ENCODE measurements around the gene MINDY3. TPM values are rescaled to one million over a fixed set of nuclear protein-coding genes. Genes with fewer than 3 reads are reported as not detected.

Gene MINDY3
- total RNA-seq, 1 experiment from 2014 or later, result 11.3 TPM

GRCh38 chr10:15795036-15795792 is 65.1 kb downstream of the MINDY3 start (continued):
- TF ChIP-seq ZNF532 (CRISPR knock-in tag; IDR thresholded peaks at IDR 0.05; ENCODE audit: borderline replicate concordance) (no peak), IRF1 (CRISPR knock-in tag; IDR thresholded peaks at IDR 0.05) (no peak)

GRCh38 chr10:15794569-15794968 is 65.7 kb downstream of the MINDY3 start:
- no peaks in the 10 kb centered on the region for H3K36me3 Mint-ChIP-seq
- ChIA-PET POLR2A (no interaction called here), CTCF (no interaction called here)
- no peaks in the 10 kb centered on the region for H3K27me3 Mint-ChIP-seq (ENCODE audit: low read depth)
- no peak overlapping the region for H3K4me3 Mint-ChIP-seq
- TF ChIP-seq RORB (CRISPR knock-in tag; IDR thresholded peaks at IDR 0.05) (no peak), AFF4 (CRISPR knock-in tag; IDR thresholded peaks at IDR 0.05; ENCODE audit: borderline replicate concordance) (no peak), E2F4 (CRISPR knock-in tag; IDR thresholded peaks at IDR 0.05; ENCODE audit: borderline replicate concordance, low read depth) (no peak), MXD4 (CRISPR knock-in tag; IDR thresholded peaks at IDR 0.05; ENCODE audit: borderline replicate concordance) (no peak), ETV6 (CRISPR knock-in tag; IDR thresholded peaks at IDR 0.05) (no peak), GABPB1 (CRISPR knock-in tag; IDR thresholded peaks at IDR 0.05) (no peak), E2F1 (CRISPR knock-in tag; IDR thresholded peaks at IDR 0.05) (no peak), ELF4 (CRISPR knock-in tag; IDR thresholded peaks at IDR 0.05; ENCODE audit: low read depth) (no peak), ERG (CRISPR knock-in tag; IDR thresholded peaks at IDR 0.05) (no peak), PRRX2 (CRISPR knock-in tag; IDR thresholded peaks at IDR 0.05) (no peak), ATF3 (CRISPR knock-in tag; conservative IDR thresholded peaks at IDR 0.05) (no peak)
- DNase-seq (ENCODE audit: low spot score), result no peak
- no peaks in the 10 kb centered on the region for H3K4me1 Mint-ChIP-seq
- ATAC-seq, result no peak
- no peaks in the 10 kb centered on the region for H3K9me3 Mint-ChIP-seq
- no peak overlapping the region for H3K27ac Mint-ChIP-seq

Data from WTC11 (cell line).